A673 (cell line): ENCODE measurements around the gene ANKRD35. TPM values are rescaled to one million over a fixed set of nuclear protein-coding genes. Genes with fewer than 3 reads are reported as not detected.
A peak's percentile ranks its signal among the peaks of the same experiment; 100 is the strongest.
"Not testable (repeated sequence)": the region's sequence is repeated elsewhere in the genome, so short reads cannot be mapped to it uniquely, and the experiment has no call there.

Experiments used
- BruUV-seq: library from RNA; stranded (reverse); fragments of 400-500 nt; replicated peaks from 2 replicates; lab custom pipeline; 2021; lab: Mats Ljungman, UMichigan
- CTCF ChIA-PET: fragments of 300-600 bp; sonication (Branson Sonifier 250); formaldehyde crosslinking; loops from one replicate; lab custom pipeline; 2022; ENCODE audit warnings: antibody characterized with exemption; lab: Charles Lee
- POLR2A ChIA-PET: fragments of 300-600 bp; sonication (Branson Sonifier 250); formaldehyde crosslinking; loops from one replicate; lab custom pipeline; 2022; ENCODE audit warnings: antibody characterized with exemption; ENCODE audit not compliant: low non-redundant PET; lab: Charles Lee
- DNase-seq: peaks from one replicate; pipeline ENCODE4 v3.0.0-alpha.2; 2015; ENCODE audit warnings: low spot score
- H3K27ac ChIP-seq: fragments of 200-600 bp; sonication (generic); 2 replicates; pipeline ENCODE4 v1.5.1; 2016; ENCODE audit warnings: mixed run types, low read depth, mild to moderate bottlenecking, mixed read lengths, antibody characterized with exemption, low read length; ENCODE audit not compliant: poor library complexity, severe bottlenecking
- H3K27me3 ChIP-seq: fragments of 200-600 bp; sonication (generic); replicated peaks from 2 replicates; pipeline ENCODE4 v1.6.1; 2017; ENCODE audit warnings: mixed run types, low read depth, mild to moderate bottlenecking, mixed read lengths, antibody characterized with exemption, low read length; ENCODE audit not compliant: insufficient read depth, poor library complexity
- H3K36me3 ChIP-seq: fragments of 200-600 bp; sonication (generic); 2 replicates; pipeline ENCODE4 v1.6.1; 2016; ENCODE audit warnings: mixed run types, mild to moderate bottlenecking, mixed read lengths, antibody characterized with exemption, low read length; ENCODE audit not compliant: insufficient read depth, poor library complexity, severe bottlenecking
- H3K4me1 ChIP-seq: fragments of 200-600 bp; sonication (generic); 2 replicates; pipeline ENCODE4 v1.6.1; 2017; ENCODE audit warnings: mixed run types, mild to moderate bottlenecking, mixed read lengths, antibody characterized with exemption, low read length; ENCODE audit not compliant: insufficient read depth, poor library complexity, severe bottlenecking
- H3K4me3 ChIP-seq: fragments of 200-600 bp; sonication (generic); 2 replicates; pipeline ENCODE4 v1.5.1; 2016; ENCODE audit warnings: low read depth, mixed run types, mild to moderate bottlenecking, mixed read lengths, low read length; ENCODE audit not compliant: poor library complexity, severe bottlenecking
- H3K9me3 ChIP-seq: fragments of 200-600 bp; sonication (generic); 2 replicates; pipeline ENCODE4 v1.6.1; 2016; ENCODE audit warnings: mixed run types, low read depth, mild to moderate bottlenecking, mixed read lengths, antibody characterized with exemption, low read length; ENCODE audit not compliant: poor library complexity, severe bottlenecking
- CTCF ChIP-seq: fragments of 300-800, 200-600 bp; sonication (generic); conservative IDR thresholded peaks from 2 replicates; pipeline ENCODE4 v1.5.1; 2017; ENCODE audit warnings: low read depth, mild to moderate bottlenecking, antibody characterized with exemption, low read length, moderate library complexity, mixed read lengths
- EZH2 ChIP-seq: fragments of 200-600 bp; sonication (generic); IDR thresholded peaks from 2 replicates; pipeline ENCODE4 v1.6.1; 2017; ENCODE audit warnings: borderline replicate concordance, low read depth, mild to moderate bottlenecking, mixed read lengths, antibody characterized with exemption, low read length; ENCODE audit not compliant: poor library complexity, severe bottlenecking
- intact Hi-C: fragments of 100-400 bp; cut with micrococcal nuclease; formaldehyde crosslinking; loops from one replicate; pipeline ENCODE4 v1.10.0; 2022; ENCODE audit not compliant: unreplicated experiment
- total RNA-seq: library from RNA; stranded (reverse); gene quantifications from 2 replicates; pipeline ENCODE4 v1.2.3, GENCODE V29; 2021

Gene ANKRD35
- total RNA-seq, 1 experiment from 2014 or later: not detected

- Histone ChIP-seq H3K27me3 (no peaks in the 10 kb centered on the region), H3K4me1 (peaks cover 10% of the 10 kb centered on the region), H3K4me3 (peak overlapping the region; percentile 85), H3K27ac (peak overlapping the region; percentile 90), H3K36me3 (peaks cover 38% of the 10 kb centered on the region), H3K9me3 (no peaks in the 10 kb centered on the region)
- DNase-seq: no peak
- ChIA-PET CTCF (interaction anchor here (1.1 kb wide), 1 partner anchor 103 kb away, joined by 5 read pairs; no protein-coding TSS in a partner anchor), POLR2A (no interaction called here)
- BruUV-seq: TSS peak; percentile 71
- intact Hi-C loops: loop anchor here (2.0 kb wide), 1 partner anchor 14 kb away; no protein-coding TSS in a partner anchor
- TF ChIP-seq EZH2: no peak
- no peak for TF ChIP-seq CTCF
Measured at GRCh38 chr1:145824499-145824842, 61.2 kb downstream of the ANKRD35 start.

- no peaks in the 10 kb centered on the region for H3K9me3 ChIP-seq
- H3K36me3 ChIP-seq: peaks cover 31% of the 10 kb centered on the region
- H3K27me3 ChIP-seq: no peaks in the 10 kb centered on the region
- no peak for TF ChIP-seq CTCF
- TF ChIP-seq EZH2: no peak
- BruUV-seq: no TSS peak
- peak; percentile 98 for DNase-seq
- intact Hi-C loops: loop anchor here (2.0 kb wide), 1 partner anchor 15 kb away; no protein-coding TSS in a partner anchor
- peak within 1 kb of the TSS; percentile 90 for H3K27ac ChIP-seq
- CTCF ChIA-PET: interaction anchor here (1.1 kb wide), 1 partner anchor 102 kb away, joined by 5 read pairs; no protein-coding TSS in a partner anchor
- peaks cover 10% of the 10 kb centered on the region for H3K4me1 ChIP-seq
- H3K4me3 ChIP-seq: peak within 1 kb of the TSS; percentile 85
- POLR2A ChIA-PET: interaction anchor here (0.6 to 0.9 kb wide), 2 partner anchors 21 kb away, joined by 3 read pairs; partner anchors contain the start of gene NUDT17
Measured at GRCh38 chr1:145823565-145824498, 61.8 kb downstream of the ANKRD35 start, which contains the start of the genes POLR3C and RNF115. Gene POLR3C (plus strand): TSS chr1:145824200. CDS start chr1:145825777, 1,577 bp downstream. Gene RNF115 (minus strand): TSS chr1:145824095. CDS start chr1:145823873, 222 bp downstream.

GRCh38 chr1:145822779-145823331, 62.8 kb downstream of the ANKRD35 start:
- H3K27ac ChIP-seq, H3K4me3 ChIP-seq, DNase-seq, H3K27me3 ChIP-seq, CTCF ChIA-PET, POLR2A ChIA-PET, intact Hi-C loops, BruUV-seq, H3K9me3 ChIP-seq: not testable (repeated sequence)
- Histone ChIP-seq H3K4me1 (peaks cover 10% of the 10 kb centered on the region), H3K36me3 (peaks cover 22% of the 10 kb centered on the region)

GRCh38 chr1:145818095-145818494, 67.6 kb downstream of the ANKRD35 start:
- H3K4me1 ChIP-seq, CTCF ChIA-PET, H3K36me3 ChIP-seq, H3K4me3 ChIP-seq, intact Hi-C loops, H3K9me3 ChIP-seq, H3K27ac ChIP-seq, DNase-seq, H3K27me3 ChIP-seq, BruUV-seq, POLR2A ChIA-PET: not testable (repeated sequence)
